ENCODE measurements around the gene SPNS3. TPM values are rescaled to one million over a fixed set of nuclear protein-coding genes. Genes with fewer than 3 reads are reported as not detected.

SPNS3 gene
- total and polyA plus RNA-seq, 4 donors: 0.16 to 2.3 (median 0.24) TPM

- H3K27me3 ChIP-seq (ENCODE audit: control insufficient read depth in 4 of 4, insufficient read depth in 4 of 4, low read length in 3 of 4): no peaks in the 10 kb centered on the region
- H3K9ac ChIP-seq (ENCODE audit: low read depth in 1 of 2, low read length in 2 of 2): no peak overlapping the region
- no peak for TF ChIP-seq EGR1 (IDR thresholded peaks at IDR 0.05; ENCODE audit: low read depth in 2 of 2)
- no peak for TF ChIP-seq REST (IDR thresholded peaks at IDR 0.05)
- H3K36me3 ChIP-seq (ENCODE audit: control insufficient read depth in 4 of 4, insufficient read depth in 3 of 4, low read depth in 1 of 4, low read length in 3 of 4): no peaks in the 10 kb centered on the region
- H3K4me3 ChIP-seq (ENCODE audit: low read depth in 1 of 3, low read length in 3 of 3): no peak overlapping the region
- WGBS: 48% methylated on average over 14 of the region's 14 CpGs
- H3K4me1 ChIP-seq (ENCODE audit: control insufficient read depth in 4 of 4, insufficient read depth in 4 of 4, low read length in 3 of 4): peaks cover 0 to 22% (median 11%) of the 10 kb centered on the region in 4 donors
- no peak for DNase-seq (ENCODE audit: low spot score)
- H3K27ac ChIP-seq (ENCODE audit: low read depth in 1 of 2, low read length in 2 of 2): peak overlapping the region in 1 of 2 donors; percentile 7
- no peaks in the 10 kb centered on the region for H3K9me3 ChIP-seq (ENCODE audit: control insufficient read depth in 4 of 4, low read length in 3 of 4)
Observed at GRCh38 chr17:4480929-4481898, 47.5 kb downstream of the SPNS3 start.

GRCh38 chr17:4482338-4483011, 48.7 kb downstream of the SPNS3 start:
- H3K4me1 ChIP-seq (ENCODE audit: control insufficient read depth in 4 of 4, insufficient read depth in 4 of 4, low read length in 3 of 4): peaks cover 0 to 22% (median 11%) of the 10 kb centered on the region in 4 donors
- WGBS: 87% methylated on average over 16 of the region's 16 CpGs
- H3K27me3 ChIP-seq (ENCODE audit: control insufficient read depth in 4 of 4, insufficient read depth in 4 of 4, low read length in 3 of 4): no peaks in the 10 kb centered on the region
- DNase-seq (ENCODE audit: low spot score): no peak
- H3K9me3 ChIP-seq (ENCODE audit: control insufficient read depth in 4 of 4, low read length in 3 of 4): no peaks in the 10 kb centered on the region
- H3K36me3 ChIP-seq (ENCODE audit: control insufficient read depth in 4 of 4, insufficient read depth in 3 of 4, low read depth in 1 of 4, low read length in 3 of 4): peaks cover 0 to 3% (median 0%) of the 10 kb centered on the region in 4 donors
- no peak overlapping the region for H3K9ac ChIP-seq (ENCODE audit: low read depth in 1 of 2, low read length in 2 of 2)
- no peak overlapping the region for H3K4me3 ChIP-seq (ENCODE audit: low read depth in 1 of 3, low read length in 3 of 3)
- TF ChIP-seq ATF3 (IDR thresholded peaks at IDR 0.05) (no peak), YY1 (IDR thresholded peaks at IDR 0.05) (no peak), SP1 (IDR thresholded peaks at IDR 0.05) (no peak), REST (IDR thresholded peaks at IDR 0.05) (no peak), RXRA (IDR thresholded peaks at IDR 0.05) (no peak)
- H3K27ac ChIP-seq (ENCODE audit: low read depth in 1 of 2, low read length in 2 of 2): peak overlapping the region in 1 of 2 donors; percentile 18

Measured in liver (tissue), 9 donors.